ENCODE measurements around the gene GOLGA8K.
"Not testable (repeated sequence)": the region's sequence is repeated elsewhere in the genome, so short reads cannot be mapped to it uniquely, and the experiment has no call there.

GOLGA8K gene

DNA sequence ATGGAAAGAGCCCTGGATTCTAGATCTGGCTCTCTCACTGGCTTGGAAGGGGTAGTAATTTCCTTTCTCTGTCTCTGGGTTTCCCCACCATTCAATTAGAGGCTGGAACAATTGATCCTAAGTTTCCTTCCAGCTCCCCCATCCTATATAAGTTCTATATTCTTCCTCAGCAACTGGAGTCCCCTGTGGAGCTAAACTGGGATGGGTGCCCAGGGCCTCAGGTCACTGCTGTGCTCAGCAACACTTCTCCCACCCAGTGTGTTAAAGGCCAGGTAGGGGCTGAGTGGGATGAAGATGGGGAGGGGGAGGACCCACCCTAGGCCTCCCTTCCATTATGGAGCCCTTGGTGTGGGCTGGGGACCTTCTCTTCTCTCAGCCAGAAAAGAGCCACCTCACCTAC is 46.2 kb downstream of the GOLGA8K start:
- not testable (repeated sequence) for DNase-seq (ENCODE audit: low read depth in 2 of 2)

DNA sequence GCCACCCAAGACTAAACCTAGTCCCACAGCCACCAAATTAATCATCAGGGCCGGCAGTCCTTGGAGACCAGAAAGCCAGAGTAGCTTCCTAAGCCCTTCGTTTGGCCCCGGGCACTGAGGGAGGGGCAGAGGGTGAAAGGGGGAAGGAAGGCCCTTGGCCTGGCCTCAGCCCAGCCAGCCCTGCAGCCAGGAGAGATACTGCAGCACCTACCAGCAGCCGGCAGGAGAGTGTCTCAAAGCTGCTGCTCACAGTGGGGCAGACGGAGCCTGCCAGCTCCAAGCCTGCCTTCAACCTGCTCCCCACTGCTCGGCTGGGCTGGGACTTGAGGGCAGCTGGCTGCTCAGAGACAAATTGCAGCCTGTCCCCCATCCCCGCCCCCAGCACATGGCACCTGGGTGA is 50.3 kb downstream of the GOLGA8K start:
- not testable (repeated sequence) for DNase-seq (ENCODE audit: low read depth in 2 of 2)

DNA sequence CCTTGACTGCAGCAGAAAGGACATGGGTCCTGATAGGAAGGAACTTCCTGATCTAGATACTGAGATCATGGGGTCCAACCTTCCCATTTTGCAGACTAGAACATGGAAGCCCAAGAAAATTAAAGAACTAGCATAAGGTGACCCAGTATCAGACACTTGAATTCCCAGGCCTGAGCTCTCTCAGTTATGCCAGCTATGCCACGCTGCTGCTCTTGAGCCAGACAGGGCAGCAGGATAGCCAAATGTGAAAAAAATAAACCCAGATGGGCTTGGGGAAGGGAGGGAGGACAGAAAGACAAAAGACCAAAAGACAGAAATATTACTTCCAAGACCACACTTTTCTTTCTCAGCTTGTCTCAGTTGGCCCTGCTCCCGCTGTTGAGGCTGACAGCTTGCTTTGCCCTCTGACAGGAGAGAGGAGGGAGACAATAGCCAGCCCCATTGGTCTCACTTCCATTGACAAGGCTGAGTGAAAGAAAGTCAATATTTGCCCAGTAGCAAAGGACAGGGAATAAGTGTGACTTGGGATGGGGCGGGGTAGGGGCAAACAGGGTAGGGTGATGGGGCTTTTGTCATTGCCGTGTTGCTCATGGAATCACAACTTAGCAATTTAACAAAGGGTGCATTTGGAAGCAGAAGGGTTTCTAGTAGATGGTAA is 52.4 kb downstream of the GOLGA8K start:
- DNase-seq (ENCODE audit: low read depth in 2 of 2), result not testable (repeated sequence)

- not testable (repeated sequence) for DNase-seq (ENCODE audit: low read depth in 2 of 2)
Measured at GRCh38 chr15:32347037-32347436, 56.1 kb downstream of the GOLGA8K start.

DNA sequence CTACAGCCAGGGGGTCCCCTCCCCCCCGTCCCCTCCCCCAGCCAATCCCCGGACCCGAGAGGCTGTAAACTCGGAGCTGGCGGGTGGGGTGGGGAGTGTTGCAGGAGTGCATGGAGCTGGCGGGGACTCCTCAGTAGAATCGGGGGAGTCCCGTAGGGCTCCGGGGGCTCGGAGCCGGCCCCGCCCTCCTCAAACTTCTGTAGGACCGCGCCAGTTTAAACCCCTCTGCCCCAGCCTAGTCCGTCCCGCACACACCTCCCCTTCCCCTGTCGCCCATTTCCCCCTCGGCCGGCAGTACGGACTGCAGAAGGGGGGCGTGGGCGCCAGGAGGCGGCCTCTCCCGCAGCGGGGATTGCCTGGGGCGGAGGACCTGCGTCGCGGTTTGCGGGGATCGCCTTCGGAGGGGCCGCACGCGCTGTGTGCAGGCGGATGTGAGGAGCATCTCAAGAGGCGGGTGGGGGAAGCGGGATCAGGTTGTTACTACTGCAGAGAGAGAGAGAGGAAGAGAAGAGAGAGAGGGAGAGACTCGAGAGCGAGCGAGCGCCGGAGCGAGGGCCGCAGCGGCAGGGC is 57.0 kb downstream of the GOLGA8K start:
- not testable (repeated sequence) for DNase-seq (ENCODE audit: low read depth in 2 of 2)

GRCh38 chr15:32343921-32344320 is 59.2 kb downstream of the GOLGA8K start:
- not testable (repeated sequence) for DNase-seq (ENCODE audit: low read depth in 2 of 2)
